Peyer's patch (tissue), 4 donors: ENCODE measurements around the gene VTCN1. TPM values are rescaled to one million over a fixed set of nuclear protein-coding genes. Genes with fewer than 3 reads are reported as not detected.
A peak's percentile ranks its signal among the peaks of the same experiment; 100 is the strongest.

Experiments
- DNase-seq, 3 donors: peaks; one replicate each; pipeline ENCODE4 v3.0.0-alpha.2; 2017 to 2019
- H3K27ac ChIP-seq, 4 donors: fragments of 200-600 bp; sonication (generic); one replicate each; pipeline ENCODE4 v1.5.1; 2016 to 2019
- H3K27me3 ChIP-seq, 2 donors: fragments of 200-600 bp; sonication (generic); one replicate each; pipeline ENCODE4 v1.5.1; 2019
- H3K36me3 ChIP-seq, 3 donors: fragments of 200-600 bp; sonication (generic); one replicate each; pipeline ENCODE4 v1.5.1; 2016 to 2019
- H3K4me1 ChIP-seq, 4 donors: fragments of 200-600 bp; sonication (generic); one replicate each; pipeline ENCODE4 v1.5.1; 2016 to 2019
- H3K4me3 ChIP-seq, 4 donors: fragments of 200-600 bp; sonication (generic); 1 replicate in 3 of 4; 2 replicates in 1 of 4; pipeline ENCODE4 v1.5.1; 2016 to 2019; ENCODE audit warnings: mild to moderate bottlenecking in 1 of 4
- H3K9me3 ChIP-seq, 4 donors: fragments of 200-600 bp; sonication (generic); one replicate each; pipeline ENCODE4 v1.5.1; 2016 to 2019; ENCODE audit warnings: mild to moderate bottlenecking in 1 of 4
- POLR2A ChIP-seq, 2 donors: fragments of 450-650 bp; IDR thresholded peaks; one replicate each; pipeline ENCODE4 v1.5.1; 2017; ENCODE audit warnings: antibody characterized with exemption in 2 of 2, mild to moderate bottlenecking in 2 of 2, moderate library complexity in 2 of 2
- total RNA-seq, 4 donors: library from RNA; depleted of rRNA; stranded (reverse); fragments of >200 nt; gene quantifications; one replicate each; pipeline ENCODE4 v1.1.0, GENCODE V29; 2016
- TF ChIP-seq, protein P1 (sequence below), 6 experiments: fragments of 450-650 bp in 4 of 6; fragments of 200-600 bp in 2 of 6; sonication (generic) in 1 of 6; IDR thresholded peaks; one replicate each; pipeline ENCODE4 v1.5.1; 2017 to 2019; ENCODE audit warnings: antibody characterized with exemption in 6 of 6, mild to moderate bottlenecking in 3 of 6, moderate library complexity in 1 of 6

Gene VTCN1
- total RNA-seq, 4 donors from 2014 or later: not detected

DNA sequence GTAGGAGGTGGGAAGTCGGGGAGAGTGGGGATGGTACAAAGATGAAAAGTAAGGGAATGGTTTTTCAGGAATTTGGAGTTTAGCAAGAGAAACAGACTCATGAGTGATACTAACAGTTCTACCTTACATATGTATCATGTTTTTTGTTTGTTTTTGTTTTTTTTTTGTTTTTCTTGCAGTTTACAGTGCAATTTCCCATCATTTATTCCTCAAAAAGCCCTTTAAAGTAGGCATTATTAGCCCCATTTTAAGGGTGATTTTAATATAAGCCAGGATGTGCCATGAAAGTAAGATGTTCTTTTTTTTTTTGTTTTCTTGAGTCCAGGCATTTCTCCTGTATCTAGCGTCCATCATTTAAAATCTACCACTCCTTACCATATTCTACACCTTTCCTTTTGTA lies 75.4 kb downstream of the VTCN1 start:
- DNase-seq: no peak
- Histone ChIP-seq H3K27me3 (no peaks in the 10 kb centered on the region), H3K36me3 (no peaks in the 10 kb centered on the region), H3K9me3 (no peaks in the 10 kb centered on the region), H3K4me1 (no peaks in the 10 kb centered on the region), H3K4me3 (no peak overlapping the region), H3K27ac (no peak overlapping the region)
- TF ChIP-seq, protein P1, sequence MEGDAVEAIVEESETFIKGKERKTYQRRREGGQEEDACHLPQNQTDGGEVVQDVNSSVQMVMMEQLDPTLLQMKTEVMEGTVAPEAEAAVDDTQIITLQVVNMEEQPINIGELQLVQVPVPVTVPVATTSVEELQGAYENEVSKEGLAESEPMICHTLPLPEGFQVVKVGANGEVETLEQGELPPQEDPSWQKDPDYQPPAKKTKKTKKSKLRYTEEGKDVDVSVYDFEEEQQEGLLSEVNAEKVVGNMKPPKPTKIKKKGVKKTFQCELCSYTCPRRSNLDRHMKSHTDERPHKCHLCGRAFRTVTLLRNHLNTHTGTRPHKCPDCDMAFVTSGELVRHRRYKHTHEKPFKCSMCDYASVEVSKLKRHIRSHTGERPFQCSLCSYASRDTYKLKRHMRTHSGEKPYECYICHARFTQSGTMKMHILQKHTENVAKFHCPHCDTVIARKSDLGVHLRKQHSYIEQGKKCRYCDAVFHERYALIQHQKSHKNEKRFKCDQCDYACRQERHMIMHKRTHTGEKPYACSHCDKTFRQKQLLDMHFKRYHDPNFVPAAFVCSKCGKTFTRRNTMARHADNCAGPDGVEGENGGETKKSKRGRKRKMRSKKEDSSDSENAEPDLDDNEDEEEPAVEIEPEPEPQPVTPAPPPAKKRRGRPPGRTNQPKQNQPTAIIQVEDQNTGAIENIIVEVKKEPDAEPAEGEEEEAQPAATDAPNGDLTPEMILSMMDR (IDR thresholded peaks at IDR 0.05): no peak
- TF ChIP-seq POLR2A (IDR thresholded peaks at IDR 0.05): no peak

DNA sequence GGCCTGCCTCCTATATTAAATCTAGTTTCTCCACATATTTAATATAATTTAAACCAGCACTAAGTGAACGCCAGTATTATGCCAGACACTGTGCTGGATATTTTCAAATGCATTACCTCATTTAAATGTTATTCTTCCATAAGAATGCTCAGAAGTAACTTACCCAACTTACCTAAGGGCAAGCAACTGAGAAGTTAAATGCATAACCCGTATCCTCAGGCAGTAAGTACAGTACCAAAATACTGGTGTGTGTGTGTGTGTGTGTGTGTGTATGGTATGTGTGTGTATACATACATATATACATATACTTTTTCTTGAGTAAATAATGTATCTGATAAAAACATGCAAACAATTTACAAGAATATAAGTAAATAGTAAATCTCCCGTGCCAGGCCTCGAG lies 80.2 kb downstream of the VTCN1 start:
- DNase-seq: no peak
- Histone ChIP-seq H3K4me1 (no peaks in the 10 kb centered on the region), H3K27me3 (no peaks in the 10 kb centered on the region), H3K4me3 (no peak overlapping the region), H3K36me3 (no peaks in the 10 kb centered on the region), H3K27ac (no peak overlapping the region), H3K9me3 (no peaks in the 10 kb centered on the region)
- no peak for TF ChIP-seq POLR2A (IDR thresholded peaks at IDR 0.05)
- TF ChIP-seq, protein P1 (IDR thresholded peaks at IDR 0.05): no peak

DNA sequence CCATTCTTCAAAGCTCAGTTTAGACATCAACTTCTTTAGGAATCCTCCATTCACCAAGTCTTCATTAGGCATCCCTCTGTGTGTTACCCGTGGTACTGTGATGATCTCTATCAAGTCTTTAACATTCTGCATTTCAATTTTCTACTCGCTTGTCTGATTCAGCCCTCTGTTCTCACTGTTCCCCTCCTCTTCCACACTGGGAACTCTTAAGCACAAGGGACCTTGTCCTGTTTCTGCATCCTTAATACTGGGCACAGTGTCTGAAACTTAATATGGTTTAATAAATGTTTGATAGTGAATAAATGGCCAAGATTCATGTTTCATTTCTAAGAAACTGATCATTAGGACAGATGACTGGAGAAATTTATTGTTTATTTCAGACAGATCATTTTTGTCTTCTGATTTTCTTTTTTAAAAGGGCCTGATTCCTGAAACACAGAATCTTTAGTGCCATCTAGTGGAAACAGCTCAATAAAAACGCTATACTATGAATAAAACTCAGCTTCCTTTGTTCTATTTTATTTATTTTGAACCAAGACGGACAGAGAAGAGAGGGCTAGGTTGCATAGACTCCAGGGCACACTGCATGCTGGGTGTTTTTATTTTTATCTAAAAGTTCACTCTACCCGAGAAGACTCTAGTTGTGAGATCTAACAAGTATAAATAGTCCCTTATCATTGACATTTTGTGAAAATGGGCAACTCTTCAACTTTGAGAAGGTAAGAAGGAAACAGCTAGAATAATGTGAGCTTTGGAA lies 82.2 kb downstream of the VTCN1 start:
- H3K27me3 ChIP-seq: no peaks in the 10 kb centered on the region
- no peak for DNase-seq
- no peak overlapping the region for H3K4me3 ChIP-seq
- no peaks in the 10 kb centered on the region for H3K36me3 ChIP-seq
- TF ChIP-seq POLR2A (IDR thresholded peaks at IDR 0.05): no peak
- TF ChIP-seq, protein P1 (IDR thresholded peaks at IDR 0.05): peak in 5 of 6 experiments; percentile 15 to 62 (median 49)
- no peaks in the 10 kb centered on the region for H3K4me1 ChIP-seq
- no peak overlapping the region for H3K27ac ChIP-seq
- no peaks in the 10 kb centered on the region for H3K9me3 ChIP-seq

DNA sequence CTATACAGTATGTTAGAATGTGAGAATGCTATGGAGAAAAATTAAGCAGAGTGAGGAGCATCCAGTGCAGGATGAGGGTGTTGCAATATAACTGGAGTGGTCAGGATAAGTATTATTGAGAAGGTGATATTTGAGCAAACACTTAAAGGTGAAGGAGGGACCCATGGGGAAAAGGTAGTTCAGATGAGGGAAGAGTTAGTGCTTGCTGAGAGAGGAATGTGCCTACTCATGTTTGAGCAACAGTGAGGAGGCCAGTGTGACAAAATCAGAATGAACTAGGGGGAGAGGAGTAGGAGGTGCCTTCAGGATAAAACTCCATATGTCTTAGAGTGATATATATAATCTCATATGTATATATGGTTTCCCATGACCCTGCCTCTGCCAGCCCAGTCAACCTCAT lies 82.9 kb downstream of the VTCN1 start:
- Histone ChIP-seq H3K27me3 (no peaks in the 10 kb centered on the region), H3K9me3 (no peaks in the 10 kb centered on the region), H3K27ac (no peak overlapping the region), H3K36me3 (no peaks in the 10 kb centered on the region), H3K4me3 (no peak overlapping the region), H3K4me1 (no peaks in the 10 kb centered on the region)
- DNase-seq: no peak
- TF ChIP-seq, protein P1 (IDR thresholded peaks at IDR 0.05): no peak
- no peak for TF ChIP-seq POLR2A (IDR thresholded peaks at IDR 0.05)

DNA sequence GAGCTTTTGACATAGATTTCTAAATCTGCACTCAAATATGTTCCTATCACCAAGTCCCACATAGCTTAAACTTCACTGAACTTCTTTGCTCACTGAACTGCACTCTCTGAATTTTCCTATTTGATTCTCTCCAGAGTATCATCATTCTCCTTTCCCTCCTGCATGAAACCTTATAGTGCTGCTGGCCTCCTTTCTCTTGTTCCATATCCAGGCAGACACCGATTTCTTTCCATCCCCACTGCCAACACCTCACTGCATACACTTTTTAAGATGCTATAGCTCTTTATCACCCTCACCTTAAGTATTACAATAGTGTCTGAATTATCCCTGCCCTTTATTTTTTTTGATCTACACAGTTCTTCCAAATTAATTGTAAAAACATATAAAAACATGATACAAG lies 86.1 kb downstream of the VTCN1 start:
- Histone ChIP-seq H3K36me3 (no peaks in the 10 kb centered on the region), H3K4me3 (no peak overlapping the region), H3K4me1 (peaks cover 0 to 15% (median 2%) of the 10 kb centered on the region in 4 donors), H3K27ac (no peak overlapping the region), H3K27me3 (no peaks in the 10 kb centered on the region), H3K9me3 (no peaks in the 10 kb centered on the region)
- DNase-seq: no peak
- no peak for TF ChIP-seq POLR2A (IDR thresholded peaks at IDR 0.05)
- TF ChIP-seq, protein P1 (IDR thresholded peaks at IDR 0.05): no peak
